KOPT-K1 (cell line): ENCODE results near the gene RNU1-4.
"Not testable (repeated sequence)": the region's sequence is repeated elsewhere in the genome, so short reads cannot be mapped to it uniquely, and the experiment has no call there.

Experiments used
- H3K27ac ChIP-seq: fragments of 200-600 bp; sonication (generic); 2 replicates; pipeline ENCODE4 v1.5.1; 2016; ENCODE audit warnings: antibody characterized with exemption, mild to moderate bottlenecking, low read depth, low read length; ENCODE audit not compliant: poor library complexity, severe bottlenecking
- H3K36me3 ChIP-seq: fragments of 200-600 bp; sonication (generic); 2 replicates; pipeline ENCODE4 v1.5.1; 2017; ENCODE audit warnings: antibody characterized with exemption, mild to moderate bottlenecking, low read length, moderate library complexity; ENCODE audit not compliant: insufficient read depth
- H3K9me3 ChIP-seq: fragments of 200-600 bp; sonication (generic); 2 replicates; pipeline ENCODE4 v1.5.1; 2017; ENCODE audit warnings: antibody characterized with exemption, low read length, mild to moderate bottlenecking; ENCODE audit not compliant: insufficient read depth, poor library complexity, severe bottlenecking

The RNU1-4 gene

DNA sequence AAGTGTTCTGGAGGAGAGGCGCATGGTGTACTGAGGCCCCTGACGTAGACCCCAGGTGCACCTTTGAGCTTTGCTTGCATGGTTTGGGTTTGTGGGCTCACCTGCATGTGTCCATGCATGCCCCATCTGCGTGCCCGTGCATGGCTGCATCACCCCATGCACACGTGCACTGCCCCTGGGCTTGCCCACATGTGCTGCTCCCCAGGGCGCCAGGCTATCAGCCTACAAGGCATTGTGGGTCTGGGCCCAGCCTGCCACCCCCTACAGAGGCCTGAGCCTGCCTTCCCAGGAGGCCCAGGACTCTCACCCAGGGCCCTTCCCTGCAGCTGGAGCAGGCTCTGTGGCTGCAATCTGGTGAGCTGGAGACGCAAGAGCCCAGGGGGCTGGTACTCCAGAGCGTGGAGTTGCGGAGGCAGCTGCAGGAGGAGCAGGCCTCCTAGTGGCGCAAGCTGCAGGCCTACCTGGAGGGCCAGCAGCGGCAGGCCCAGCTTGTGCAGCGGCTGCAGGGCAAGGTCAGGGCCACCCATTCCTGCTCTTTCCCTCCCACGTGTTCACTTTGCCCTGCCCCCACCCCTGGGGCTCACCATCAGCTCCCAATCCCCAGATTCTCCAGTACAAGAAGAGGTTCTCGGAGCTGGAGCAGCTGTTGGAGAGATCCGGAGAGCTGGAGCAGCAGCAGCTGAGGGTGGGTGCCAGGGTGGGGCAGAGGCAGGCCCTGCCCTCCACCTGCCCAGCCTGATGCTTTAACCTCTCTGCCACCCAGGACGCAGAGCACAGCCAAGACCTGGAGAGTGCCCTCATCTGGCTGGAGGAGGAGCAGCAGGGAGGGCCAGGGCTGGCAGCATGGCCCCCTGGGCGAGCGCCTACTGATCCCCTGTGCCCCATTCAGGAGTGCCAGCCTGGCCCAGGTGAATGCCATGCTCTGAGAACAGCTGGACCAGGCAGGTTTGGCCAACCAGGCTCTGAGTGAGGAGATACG, 9.9 kb downstream of the RNU1-4 start:
- not testable (repeated sequence) for H3K36me3 ChIP-seq, H3K9me3 ChIP-seq, H3K27ac ChIP-seq

DNA sequence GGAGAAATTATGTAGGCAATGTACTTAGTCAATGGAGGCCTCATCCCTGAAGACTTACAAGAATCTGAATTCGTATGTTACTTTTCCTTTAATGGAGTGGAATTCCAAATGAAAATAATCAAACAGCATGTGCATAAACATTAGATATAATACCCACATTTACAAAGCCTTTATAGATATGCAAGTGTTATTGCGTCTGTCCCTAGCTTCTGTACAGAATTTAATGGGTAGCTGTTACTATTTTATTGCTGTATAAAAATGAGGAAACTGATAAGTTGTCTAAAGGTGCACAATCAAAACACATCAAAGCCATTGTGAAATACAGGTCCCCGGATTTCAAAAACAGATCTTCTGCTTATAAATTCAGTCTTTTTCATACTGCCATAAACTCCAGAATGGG, 12.5 kb downstream of the RNU1-4 start:
- H3K27ac ChIP-seq, H3K36me3 ChIP-seq, H3K9me3 ChIP-seq: not testable (repeated sequence)

DNA sequence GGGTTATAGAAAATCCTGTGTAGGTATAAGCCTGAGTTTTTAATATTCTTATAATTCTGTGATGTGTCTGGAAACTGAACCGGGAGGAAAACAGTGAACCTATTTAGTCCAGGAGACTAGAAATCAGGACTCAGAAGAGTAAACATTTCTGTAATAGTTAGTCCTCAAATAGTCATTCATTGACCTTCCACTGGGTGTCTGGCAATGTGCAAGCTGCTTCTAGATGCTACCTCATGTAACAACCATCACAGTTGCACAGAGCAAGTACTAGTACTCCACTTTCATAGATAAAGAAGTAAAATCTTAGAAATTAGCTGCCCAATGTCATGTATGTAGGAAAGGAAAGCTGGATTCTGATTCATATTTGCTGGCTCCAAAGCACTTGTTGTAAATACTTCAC, 15.1 kb downstream of the RNU1-4 start:
- H3K27ac ChIP-seq, H3K9me3 ChIP-seq, H3K36me3 ChIP-seq: not testable (repeated sequence)

DNA sequence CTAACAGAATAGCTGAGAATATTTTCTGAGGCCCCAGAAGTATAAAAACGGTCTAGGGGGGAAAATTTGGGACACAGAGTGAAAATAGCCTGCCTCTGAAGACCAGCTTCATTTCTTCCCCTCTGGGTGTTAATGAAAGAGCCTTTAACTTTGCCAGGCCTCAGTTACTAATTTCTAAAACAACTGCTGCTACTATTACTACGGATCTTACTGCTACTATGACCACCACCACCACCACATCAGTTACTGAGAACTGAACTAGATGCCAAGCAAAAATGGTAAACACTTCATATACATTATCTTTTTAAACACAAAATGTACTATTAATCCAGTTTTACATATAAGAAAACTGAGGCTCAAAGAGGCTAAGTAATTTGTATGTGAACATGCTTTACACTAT, 15.6 kb downstream of the RNU1-4 start:
- not testable (repeated sequence) for H3K27ac ChIP-seq, H3K36me3 ChIP-seq, H3K9me3 ChIP-seq

DNA sequence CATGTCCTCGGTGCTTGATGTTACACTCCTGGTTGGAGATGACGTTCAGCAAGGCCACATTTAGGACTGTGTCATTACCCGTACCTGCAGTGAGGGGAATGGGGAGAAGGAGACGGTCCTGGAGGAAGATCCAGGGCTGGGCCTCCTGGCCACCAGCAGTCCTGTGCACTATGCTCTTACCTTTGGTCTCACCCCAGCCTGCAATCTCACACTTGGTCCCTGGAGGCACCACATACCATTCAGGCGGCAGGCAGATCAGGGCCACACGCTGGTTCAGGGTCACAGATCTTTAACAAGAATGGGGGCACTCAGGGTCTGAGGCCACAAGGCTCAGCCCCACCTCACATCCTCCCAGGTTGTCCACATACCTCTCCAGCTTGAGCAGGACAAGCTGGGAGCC, 17.3 kb downstream of the RNU1-4 start:
- not testable (repeated sequence) for H3K36me3 ChIP-seq, H3K9me3 ChIP-seq, H3K27ac ChIP-seq

DNA sequence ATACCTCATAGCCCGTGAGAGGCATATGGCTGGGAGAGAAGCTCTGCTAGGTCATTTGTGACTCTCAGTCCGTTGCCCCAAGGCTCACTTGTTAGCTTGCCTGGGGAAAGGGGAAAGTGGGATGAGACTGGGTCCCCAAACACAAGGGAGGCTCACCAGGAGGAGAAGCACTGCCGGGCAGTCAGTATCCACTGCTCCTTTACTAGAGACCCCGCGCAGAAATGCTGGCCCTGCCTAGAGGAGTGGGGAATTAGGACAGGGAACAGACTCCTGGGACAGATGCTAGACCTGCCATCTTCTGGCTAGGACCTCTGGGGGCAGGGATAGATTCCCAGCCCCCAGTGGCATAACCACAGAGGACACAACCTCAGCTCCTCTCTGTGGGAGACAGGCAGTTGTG, 17.7 kb downstream of the RNU1-4 start:
- not testable (repeated sequence) for H3K36me3 ChIP-seq, H3K27ac ChIP-seq, H3K9me3 ChIP-seq

DNA sequence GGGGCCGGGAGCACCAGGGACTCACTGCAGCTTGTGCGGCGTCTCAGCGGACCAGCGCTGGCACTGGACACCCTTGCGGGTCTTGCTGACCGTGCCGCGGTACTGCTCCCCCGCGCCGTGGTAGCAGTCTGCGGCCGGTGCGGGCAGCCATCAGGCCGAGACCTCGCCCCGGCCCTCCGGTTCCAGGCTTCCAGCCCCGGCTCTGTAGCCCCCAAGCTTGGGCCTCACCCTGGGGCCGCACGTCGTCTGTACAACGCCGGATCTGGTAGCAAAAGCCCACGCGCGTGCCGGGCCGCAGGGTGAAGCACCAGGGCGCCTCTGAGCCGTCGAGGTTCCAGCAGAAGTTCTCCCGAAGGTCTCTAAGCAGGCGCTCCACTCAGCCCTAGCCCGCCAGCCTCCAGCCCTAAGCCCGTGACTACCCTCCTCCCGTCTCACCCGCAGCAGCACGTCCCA, 18.8 kb downstream of the RNU1-4 start:
- not testable (repeated sequence) for H3K27ac ChIP-seq, H3K9me3 ChIP-seq, H3K36me3 ChIP-seq

DNA sequence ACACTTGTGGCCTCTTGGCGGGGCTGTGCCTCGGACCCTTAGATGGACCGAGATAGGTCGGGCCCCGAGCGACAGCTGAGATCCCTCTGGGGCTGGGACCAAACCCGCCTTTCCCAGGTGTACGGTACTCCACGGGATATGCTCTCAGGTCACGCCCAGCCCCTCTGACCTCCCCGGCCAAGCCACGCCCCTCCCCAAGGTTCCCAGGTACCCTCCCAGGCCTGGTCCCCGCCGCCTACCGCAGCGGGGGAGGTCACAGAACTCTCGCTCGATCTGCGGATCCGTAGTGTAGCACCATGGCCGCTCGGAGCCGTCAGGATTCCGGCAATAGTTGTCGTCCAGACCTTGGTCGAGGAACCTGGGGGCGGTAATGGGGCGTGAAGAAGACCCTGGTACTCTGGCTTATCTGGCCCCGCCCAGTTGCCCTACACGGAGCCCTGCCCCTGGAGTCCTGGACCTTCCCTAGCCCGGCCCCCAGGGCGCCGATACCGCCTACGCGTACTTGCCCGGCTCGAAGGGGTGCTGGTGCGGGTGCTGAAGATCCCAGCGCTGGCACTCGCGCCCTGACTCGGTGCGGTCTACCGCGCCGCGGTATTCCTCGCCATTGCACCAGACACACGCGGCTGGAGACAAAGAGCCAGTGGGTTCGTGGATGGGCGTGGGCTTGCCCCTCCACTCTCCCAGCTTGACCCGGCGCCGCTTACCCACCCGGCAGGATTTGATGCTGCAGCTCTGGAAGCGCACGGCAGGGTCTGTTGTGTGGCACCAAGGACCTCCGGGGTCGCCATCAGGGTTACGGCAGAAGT, 19.5 kb downstream of the RNU1-4 start:
- H3K9me3 ChIP-seq, H3K36me3 ChIP-seq, H3K27ac ChIP-seq: not testable (repeated sequence)

DNA sequence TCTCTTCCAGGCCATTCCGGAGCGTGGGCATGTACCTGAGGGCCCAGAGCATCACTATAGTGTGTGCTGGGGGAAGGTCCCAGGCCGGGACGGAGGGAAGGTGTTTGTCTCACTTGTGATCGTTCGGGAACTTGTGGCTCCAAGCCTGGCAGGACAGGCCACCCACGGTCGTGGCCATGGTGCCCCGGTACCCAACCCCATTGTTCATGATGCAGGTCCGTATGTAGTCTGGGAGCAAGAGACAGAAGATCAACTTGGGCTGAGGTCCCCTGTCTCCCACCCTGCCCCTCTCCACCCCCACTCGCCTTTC, 20.1 kb downstream of the RNU1-4 start:
- H3K36me3 ChIP-seq, H3K27ac ChIP-seq, H3K9me3 ChIP-seq: not testable (repeated sequence)

DNA sequence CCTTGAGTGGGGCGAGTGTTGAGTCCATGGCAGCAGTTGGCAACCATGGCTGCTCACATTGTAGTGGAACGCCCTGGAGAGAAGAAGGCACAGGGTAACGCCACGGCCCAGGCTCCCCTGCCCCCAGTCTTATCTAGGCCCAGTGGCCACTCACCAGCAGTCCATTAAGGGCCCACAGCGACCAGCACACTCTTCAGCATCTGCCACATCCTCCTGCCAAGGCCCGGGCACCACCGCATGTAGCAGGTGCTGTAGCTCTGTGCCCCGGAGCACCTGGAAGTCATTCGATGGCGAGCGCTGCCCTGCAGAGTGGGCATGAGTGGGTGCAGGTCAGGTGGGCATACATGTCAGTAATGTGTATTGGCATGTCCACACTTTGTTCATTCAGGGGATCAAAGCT, 20.5 kb downstream of the RNU1-4 start:
- H3K9me3 ChIP-seq, H3K27ac ChIP-seq, H3K36me3 ChIP-seq: not testable (repeated sequence)

DNA sequence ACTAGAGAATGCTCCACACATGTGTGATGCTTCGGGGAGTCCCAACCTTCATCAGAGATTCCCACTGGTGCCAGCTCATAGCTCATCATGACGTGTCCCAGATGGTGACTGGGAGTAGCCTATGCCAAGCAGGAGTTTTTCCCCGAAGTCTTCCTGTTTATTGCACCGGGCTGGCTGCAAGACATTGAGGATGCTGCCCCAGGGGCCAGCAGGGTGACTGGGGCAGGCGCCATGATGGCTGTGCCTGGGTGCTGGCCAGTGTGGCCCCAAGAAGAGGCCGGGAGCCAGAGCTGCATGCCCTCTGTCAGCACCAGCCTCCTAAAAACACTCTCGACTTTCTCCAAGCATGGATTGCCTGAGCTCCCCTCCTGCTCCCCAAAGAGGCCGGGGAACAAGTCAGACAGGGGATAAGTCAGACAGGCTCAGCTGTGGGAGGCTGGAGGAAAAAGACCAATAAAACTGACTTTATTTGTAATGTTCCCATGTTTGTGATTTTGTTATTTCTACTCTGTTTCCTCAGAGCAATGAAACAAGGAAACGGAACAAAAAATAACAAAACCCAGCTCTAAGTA, 24.0 kb downstream of the RNU1-4 start:
- not testable (repeated sequence) for H3K27ac ChIP-seq, H3K36me3 ChIP-seq, H3K9me3 ChIP-seq

DNA sequence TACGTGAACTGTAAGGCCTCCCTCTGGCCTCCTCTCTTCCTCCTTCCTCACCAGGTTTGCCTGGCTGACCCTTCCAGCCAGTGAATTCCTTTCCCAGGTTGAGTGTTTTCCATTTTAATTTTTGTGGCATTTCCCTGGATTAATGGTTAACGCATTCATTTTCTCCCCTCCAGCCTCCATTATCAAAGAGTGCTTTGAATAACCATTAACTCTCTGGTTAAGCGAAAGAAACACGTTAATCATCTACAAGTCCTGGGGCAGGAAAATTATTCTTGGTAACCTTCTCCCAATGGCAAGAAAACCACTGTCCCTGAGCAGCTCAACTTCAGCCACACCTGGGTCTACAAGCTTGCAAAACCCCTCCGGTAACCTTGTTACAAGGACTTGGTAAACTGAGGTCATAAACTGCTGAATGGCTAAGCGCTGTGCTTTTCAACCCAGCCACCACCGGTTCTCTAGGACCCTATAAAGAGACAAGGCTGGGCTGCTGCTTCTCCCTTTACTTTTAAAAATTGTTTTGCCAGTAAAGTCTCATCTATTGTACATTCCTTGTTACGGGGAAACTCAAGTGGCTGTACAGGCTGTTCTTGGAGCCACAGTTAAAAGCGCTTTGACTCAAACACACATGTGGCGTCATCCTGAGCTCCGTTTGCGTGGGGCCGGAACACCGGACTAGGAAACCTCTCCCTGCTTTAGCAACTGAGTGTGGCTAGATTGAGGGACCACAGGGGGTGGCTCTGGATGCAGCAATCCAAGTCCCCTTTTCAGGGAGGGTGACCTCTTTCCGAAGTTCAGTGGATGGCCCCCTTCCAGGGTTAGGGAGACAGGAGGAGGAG, 24.7 kb downstream of the RNU1-4 start:
- not testable (repeated sequence) for H3K36me3 ChIP-seq, H3K9me3 ChIP-seq, H3K27ac ChIP-seq

DNA sequence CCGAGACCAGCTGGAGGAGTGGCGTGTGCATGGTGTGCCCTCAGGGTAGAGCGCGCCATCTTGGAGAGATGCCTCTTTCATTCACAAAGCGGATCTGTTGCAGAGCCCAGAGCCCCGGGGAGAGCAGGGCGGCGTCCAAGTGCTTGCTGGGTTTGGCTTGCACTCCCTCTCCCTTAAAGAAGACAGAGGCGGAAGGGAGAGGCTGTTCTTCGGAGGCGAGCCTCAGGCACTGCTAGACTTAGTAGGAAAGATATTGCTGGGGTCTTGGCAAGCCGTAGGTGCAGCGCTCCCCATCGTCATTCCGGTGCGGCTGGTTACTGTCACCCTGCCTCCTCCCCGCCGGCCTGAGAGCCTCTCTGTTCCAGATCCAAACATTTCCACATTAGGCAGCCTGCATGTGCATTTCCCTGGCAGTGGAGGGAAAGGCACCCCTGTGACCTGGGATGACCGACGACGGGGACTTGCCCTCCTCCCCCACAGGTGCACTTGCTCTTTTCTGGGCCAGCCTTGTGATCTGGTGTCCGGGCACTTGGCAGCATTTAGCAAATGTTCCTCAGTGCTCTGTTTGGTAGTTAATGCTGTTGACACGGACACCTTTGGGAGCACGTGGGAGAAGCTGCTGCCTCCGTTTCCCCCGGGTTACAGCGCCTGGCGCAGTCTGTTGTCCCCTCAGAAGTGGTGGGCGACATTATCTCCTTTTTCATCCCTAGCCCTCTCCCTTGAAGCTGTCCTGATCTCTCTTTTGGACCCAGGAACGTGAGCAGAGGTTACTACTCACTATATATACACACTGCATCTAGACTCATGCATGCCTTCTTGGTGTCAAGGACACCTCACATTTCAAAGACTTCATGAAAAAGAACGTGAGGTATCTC, 25.7 kb downstream of the RNU1-4 start:
- H3K36me3 ChIP-seq, H3K27ac ChIP-seq, H3K9me3 ChIP-seq: not testable (repeated sequence)

DNA sequence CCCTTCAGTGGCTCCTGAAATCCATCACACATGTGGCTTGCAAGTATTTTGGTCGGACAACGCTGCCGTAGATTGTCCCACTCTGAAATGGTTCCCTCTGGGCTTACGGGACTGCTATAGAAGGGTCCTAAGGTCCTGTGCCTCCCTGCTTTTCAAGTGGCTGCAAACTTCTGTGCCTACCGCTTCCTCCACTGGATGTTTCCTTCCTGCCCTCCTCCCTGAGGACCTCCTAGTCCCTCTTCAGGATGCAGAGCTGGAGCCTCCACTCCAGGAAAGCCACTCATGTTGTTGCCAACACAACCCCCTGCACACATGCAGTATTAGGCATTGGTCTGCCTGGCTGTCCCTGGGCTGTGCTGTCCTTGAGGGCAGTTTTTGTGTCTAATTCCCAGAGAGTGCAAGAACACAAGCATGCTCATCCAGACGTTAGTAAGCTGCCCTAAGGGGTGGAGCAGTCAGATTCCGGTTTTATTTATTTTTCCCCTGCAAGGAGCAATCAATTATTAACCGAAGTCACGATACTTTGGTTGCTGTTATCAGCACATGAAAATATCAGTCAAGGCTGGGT, 26.5 kb downstream of the RNU1-4 start:
- not testable (repeated sequence) for H3K36me3 ChIP-seq, H3K9me3 ChIP-seq, H3K27ac ChIP-seq
